Measurements from ENCODE around the gene FRY. TPM values are rescaled to one million over a fixed set of nuclear protein-coding genes. Genes with fewer than 3 reads are reported as not detected.

The FRY gene
- polyA plus RNA-seq, 5 donors, result 40.2 to 50.3 (median 42.2) TPM

DNA sequence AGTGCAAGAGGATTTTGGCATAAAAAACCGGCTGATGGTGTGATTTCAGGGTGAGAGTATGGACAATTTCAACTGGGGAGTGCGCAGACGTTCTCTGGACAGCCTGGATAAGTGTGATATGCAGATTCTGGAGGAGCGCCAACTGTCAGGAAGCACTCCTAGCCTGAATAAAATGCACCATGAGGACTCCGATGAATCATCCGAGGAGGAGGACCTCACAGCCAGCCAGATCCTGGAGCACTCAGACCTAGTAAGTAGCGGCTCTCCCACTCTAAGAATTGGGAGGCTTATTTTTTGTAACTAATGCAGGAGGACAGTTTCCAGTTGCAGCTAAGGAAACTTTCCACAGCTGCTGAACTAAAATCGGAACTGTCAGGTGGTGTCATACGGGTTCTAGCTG lies 230.0 kb downstream of the FRY start:
- DNase-seq, result peak in 1 of 2 donors; percentile 36

DNA sequence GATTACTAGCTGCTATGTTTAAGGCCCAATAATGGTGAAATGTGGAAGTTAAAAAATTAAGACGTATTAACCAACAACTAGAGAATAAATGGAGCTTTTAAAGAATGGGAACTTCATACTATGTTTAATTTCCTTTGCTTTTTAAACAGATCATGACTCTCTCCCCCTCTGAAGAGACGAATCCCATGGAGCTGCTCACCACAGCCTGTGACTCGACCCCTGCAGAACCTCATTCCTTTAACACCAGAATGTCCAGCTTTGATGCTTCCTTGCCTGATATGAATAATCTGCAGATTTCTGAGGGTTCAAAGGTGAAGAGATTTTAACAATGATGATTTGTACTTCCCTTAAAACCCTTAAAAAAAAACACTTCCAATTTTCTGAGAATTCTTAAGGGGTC lies 230.6 kb downstream of the FRY start:
- no peak for DNase-seq

DNA sequence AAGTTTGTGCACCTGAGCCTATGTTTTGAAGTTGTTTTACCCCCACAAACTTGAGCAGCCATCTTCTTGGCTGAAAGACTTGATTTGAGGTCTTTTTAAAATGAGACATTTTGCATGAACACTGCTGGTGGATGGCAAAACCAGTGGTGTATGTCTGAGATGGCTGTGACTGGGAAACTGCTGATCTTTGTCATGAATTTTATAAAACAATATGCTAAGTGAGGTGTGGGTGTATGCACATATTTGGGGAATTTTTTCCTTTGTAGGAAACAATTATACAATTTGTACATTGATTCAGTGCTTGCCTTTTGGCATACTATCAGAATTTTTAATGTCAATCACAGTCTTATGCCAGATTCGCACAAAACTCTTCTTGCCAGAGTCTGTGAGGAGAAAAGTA lies 231.0 kb downstream of the FRY start:
- DNase-seq, result no peak

DNA sequence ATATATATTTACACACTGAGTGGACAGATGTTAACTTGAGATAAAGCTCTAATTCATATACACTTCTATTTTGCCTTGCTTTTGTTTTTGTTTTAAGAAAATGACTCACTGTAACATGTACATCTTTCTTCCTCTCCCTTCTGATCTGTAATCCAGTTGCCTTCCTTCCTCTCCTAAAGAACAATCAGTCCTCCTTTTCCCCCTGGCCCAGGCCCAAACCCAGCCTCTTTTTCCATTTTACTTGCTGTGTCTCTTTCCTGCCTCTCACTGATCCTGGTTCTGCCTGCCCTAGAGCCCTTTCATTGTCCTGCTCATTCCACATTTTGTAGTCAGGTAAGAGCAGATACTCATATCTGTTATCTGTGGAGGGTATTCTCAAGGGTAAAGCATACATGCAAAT lies 232.8 kb downstream of the FRY start:
- no peak for DNase-seq

GRCh38 chr13:32265726-32266125 lies 234.2 kb downstream of the FRY start:
- DNase-seq, result no peak

- no peak for DNase-seq
Measured at GRCh38 chr13:32266130-32266529, 234.6 kb downstream of the FRY start.

- DNase-seq, result no peak
Measured at GRCh38 chr13:32267836-32268439, 236.4 kb downstream of the FRY start.

GRCh38 chr13:32272021-32272683 lies 240.6 kb downstream of the FRY start:
- no peak for DNase-seq

GRCh38 chr13:32277839-32278238 lies 246.3 kb downstream of the FRY start:
- DNase-seq, result no peak

DNA sequence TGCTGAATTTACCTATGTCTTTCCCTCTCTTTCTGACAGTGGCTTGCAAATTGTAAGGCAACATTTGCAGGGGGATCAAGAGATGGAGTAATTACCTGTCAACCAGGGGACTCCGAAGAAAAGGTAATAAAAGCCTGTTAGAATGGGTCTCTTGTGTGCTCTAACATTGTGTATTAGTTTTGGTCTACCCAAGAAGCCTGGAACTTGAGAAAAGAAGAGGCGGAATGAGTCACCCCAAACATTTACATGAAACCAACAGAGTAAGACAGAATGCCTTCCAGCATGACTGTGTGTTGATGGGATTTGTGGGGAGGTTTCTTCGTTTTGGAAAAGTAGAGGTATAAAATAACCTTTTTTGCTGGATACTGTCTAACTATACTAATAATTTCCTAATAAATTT lies 246.9 kb downstream of the FRY start:
- DNase-seq, result no peak

DNA sequence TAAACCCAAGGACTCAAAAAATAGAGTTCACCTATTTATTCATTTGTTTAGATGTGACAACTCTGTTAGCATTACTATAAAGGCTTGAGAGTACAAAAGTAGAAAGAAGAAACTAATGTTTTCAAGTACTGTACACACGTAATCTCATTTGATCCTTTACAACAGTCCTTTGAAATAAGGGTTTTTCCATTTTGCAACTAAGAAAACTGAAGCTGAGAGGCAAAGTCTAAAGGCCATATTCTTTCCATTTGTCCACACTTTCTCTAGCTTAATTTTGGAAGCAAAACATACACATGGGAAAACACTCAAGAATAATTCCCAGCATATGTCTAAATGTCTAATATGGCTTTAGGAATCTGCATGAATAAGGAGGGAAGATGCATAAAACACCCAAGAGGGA lies 249.5 kb downstream of the FRY start:
- DNase-seq, result no peak

GRCh38 chr13:32282096-32282711 lies 250.6 kb downstream of the FRY start:
- no peak for DNase-seq

GRCh38 chr13:32284927-32285632 lies 253.5 kb downstream of the FRY start:
- DNase-seq, result peak in 1 of 2 donors; percentile 23

DNA sequence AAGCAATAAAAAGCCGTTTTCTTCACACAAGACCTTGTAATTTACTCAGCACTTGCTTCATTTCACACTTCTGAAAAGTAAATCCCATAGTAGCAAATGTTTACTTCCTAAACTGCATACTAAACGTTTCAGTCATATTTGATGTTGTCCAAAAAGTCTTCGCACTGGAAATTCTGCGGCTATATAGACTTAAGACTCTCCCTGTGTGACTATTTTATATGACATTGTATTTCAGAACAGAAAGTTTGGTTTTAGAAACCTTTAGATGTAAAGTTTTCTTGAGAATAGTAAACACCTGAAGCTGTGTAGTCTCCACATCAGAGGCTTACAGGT lies 254.0 kb downstream of the FRY start:
- DNase-seq, result no peak

- DNase-seq, result no peak
Measured at GRCh38 chr13:32297206-32297605, 265.6 kb downstream of the FRY start.

- DNase-seq, result no peak
Measured at GRCh38 chr13:32298695-32299094, 267.1 kb downstream of the FRY start.

DNA sequence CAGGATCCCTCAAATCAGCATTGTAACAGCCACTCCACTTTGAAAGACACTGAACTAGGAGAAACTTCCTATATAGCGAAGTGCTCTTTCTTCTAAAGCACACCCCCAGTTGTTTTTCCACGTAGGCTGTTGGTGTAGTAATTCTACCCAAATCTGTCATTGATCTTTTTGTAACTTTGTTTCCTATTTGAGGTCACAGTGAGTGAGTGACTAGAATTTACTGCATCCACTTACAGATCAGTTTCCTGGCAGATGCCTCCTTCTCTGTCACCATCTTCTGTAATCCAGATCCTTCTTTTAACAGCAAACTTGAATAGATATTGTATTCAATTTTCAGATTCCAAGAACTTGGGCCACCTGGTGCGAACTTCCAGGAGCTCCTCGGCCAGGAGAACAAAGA lies 268.3 kb downstream of the FRY start:
- no peak for DNase-seq

DNA sequence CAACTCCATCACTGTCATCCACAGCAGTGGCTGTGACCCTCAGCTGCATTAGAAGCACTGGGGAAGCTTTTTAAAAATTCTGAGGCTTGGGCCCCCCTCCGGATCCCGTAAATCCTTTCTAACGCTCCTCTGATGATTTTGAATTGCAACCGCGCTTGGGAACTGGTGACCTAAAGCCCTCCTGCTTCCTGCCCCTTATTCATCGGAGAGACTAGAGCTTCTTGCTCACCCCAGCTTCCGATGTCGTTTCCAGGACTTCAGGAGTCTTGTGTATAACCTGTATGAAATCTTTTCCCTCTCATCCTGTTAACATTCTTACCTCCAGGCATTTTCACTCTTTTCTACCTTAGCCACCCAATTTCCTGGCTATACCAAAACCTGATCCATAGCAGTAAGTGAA lies 268.8 kb downstream of the FRY start:
- no peak for DNase-seq

DNA sequence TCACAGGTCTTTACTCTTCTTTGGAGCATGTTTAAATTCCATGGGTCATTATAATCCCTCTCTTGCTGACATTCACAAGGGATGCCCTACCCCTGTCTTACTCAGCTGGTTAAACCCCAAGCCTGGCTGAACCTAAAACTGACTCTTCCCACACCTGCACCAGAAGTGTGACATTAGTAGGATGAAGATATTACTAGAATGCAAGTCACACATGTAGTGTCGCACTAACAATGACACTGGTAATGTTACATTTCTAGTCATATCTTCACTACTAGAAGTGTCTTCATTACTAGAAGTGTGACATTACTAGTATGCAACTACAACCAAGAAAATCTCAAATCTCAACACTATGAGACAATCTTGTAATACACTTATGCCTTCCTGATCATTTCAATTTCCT lies 269.3 kb downstream of the FRY start:
- DNase-seq, result no peak

DNA sequence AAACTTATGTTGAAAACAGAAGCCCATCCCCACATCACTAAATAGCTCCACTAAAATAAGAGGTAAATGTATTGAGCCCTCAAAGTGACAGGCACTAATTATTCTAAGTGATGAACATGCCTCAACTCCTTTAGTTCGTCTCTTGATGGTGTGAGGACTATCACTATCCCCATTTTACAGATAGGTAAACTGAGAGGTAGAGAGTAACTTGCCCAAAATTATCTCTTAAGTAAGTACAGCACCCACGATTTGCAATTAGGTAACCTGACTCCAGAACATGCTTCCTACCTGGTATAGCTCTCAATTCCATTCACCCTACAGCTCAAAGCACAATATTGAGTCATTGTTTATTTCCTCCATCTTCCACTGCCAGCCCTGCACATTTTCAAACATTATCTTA lies 270.9 kb downstream of the FRY start:
- no peak for DNase-seq

DNA sequence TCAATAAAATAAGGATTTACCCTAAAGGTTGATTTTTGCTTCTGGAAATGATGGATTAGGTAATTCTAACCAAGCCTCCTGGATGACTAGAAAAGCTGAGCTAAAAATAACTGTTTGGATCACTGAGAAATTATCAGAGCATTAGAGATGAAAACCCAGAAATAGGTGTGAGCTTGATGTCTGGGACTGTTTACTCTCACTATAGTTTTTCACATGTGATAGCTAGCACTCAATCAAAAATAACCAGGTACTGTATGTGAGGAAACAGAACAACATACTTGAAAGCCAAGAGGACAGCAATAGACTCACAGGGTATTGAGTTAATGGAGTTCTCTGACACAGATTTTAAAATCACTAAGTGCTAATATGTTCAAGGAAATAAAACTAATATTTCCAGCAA lies 274.1 kb downstream of the FRY start:
- DNase-seq, result no peak

- DNase-seq, result no peak
Measured at GRCh38 chr13:32309312-32310133, 277.9 kb downstream of the FRY start.
